HG03565 (cell line): ENCODE data around the gene DGKB.

Experiments used
- ATAC-seq: cut with Tn5 transposase; IDR thresholded peaks from one replicate; pipeline ENCODE4 v1.9.1; 2021; ENCODE audit warnings: mild to moderate bottlenecking, moderate library complexity; ENCODE audit not compliant: unreplicated experiment

Gene DGKB

GRCh38 chr7:14236834-14237233 is 665.7 kb downstream of the DGKB start:
- ATAC-seq = no peak

- ATAC-seq = no peak
Measured at GRCh38 chr7:14235056-14235455, 667.5 kb downstream of the DGKB start.

GRCh38 chr7:14233868-14234369 is 668.6 kb downstream of the DGKB start:
- no peak for ATAC-seq

DNA sequence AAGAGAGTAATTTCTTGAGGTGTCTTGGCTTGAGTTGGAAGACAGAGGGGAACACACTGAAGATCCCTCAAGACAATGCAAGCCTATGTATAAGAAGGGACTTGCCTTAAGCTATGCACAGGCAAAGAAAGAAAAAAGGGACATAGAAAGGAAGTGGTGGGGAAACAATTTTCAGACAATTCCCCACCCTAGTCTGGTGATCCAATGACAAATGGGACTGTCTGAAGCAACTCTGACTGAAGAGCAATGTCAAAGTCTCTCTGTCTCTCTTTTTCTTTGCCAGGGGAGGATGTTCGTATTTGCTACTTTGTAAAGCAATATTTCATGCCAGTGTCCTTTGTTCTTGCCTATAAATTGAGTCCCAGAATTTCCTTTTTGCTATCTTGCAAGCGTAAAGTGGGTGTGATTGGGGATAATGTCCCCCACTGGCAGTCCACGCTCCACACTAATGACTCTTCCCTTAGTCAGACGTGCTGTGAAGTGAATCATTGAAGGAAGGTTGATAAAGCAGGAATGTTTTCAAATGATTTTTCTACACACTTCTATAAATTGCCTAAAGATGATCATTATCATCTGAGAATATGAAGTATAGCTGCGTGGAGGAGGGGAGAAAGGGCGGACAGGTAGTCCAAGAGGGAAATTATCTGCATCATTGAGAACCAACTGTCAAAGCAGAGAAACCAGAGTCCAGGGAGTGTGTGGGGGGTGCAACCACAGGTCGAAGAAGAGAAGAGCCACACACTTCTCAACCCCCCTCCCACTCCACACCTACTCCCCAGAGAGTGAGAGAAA is 669.3 kb downstream of the DGKB start:
- no peak for ATAC-seq

DNA sequence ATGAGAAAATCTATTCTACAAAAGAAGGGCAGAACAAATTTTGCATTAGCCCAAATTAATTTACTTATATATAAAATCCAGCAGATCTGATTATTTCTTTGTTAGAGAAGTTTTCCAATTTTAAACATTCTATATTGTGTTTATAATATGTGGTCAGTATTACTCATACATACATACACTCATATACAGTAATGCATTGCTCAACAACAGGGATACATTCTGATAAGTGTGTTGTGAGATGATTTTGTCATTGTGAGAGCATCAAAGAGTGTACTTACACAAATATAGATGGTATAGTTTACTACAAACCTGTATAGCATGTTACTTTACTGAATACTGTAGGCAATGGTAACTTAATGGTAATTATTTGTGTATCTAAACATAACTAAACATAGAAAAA is 673.5 kb downstream of the DGKB start:
- no peak for ATAC-seq

DNA sequence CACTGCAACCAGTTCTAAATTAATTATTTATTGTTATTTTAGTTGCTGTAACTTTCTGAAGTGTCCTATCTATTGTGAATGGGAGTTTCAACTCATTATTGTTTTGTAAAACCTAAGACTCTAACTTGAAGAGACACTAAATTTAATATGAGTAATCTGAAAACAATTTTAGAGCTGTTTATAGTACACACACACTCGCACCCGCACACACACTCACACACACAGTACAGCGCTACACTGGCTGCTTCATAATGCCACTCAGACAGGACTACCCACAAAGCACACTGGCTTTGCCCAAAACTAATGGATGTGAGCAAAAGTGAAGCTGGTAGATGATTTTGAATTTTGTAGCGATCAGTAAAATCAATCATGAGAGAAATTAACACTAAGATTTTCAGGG is 674.2 kb downstream of the DGKB start:
- ATAC-seq = no peak

DNA sequence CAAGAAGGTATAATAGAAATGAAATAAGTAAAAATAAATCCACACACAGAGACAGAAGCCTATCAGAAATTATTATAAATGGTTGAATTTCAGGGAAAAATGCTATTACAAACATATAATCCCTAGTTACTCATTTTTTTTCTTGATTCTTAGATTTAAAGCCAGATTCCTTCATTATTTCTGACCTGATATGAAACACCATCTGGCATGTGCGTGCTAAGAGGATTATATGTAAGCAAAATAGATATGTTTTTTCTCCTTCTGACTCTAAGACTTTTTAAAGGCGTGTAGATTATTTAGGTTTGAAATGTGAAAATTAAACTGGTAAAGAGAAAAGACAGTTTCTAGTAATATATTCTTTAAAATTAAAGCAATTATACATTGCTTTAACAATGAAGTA is 676.4 kb downstream of the DGKB start:
- ATAC-seq = no peak

DNA sequence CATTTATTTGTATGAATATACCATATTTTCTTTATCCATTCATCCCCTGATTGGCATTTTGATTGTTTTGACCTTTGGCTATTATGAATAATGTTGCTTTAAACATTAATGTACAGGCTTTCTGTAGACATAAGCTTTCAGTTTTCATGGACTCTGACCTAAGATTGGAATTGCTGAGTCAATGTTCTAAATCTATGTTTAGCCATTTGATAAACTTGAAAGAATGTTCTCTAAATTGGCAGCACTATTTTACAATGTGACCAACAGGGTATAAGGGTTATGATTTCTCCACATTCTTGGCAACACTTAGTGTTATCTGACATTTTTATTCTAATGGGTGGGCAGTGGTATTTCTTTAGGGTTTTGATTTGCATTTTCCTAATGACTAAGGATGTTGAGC is 683.4 kb downstream of the DGKB start:
- no peak for ATAC-seq

DNA sequence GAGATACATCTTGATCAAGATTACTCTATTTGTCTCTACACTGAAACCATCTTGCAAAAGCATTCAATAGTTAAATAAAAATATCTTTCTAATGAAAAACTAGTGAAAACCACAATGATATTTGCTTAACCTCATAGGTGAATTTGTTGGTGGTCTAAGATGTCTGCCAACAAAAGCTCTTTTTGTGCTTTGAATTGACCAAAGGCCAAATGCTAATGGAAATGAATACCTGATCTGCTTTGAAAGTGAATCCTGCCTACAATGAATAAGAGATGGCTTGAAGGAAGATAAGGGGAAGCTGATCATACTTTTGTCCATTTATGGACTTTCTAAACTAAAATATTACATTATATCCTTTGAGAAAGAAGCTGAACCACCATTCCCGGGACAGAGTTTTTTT is 684.2 kb downstream of the DGKB start:
- no peak for ATAC-seq

DNA sequence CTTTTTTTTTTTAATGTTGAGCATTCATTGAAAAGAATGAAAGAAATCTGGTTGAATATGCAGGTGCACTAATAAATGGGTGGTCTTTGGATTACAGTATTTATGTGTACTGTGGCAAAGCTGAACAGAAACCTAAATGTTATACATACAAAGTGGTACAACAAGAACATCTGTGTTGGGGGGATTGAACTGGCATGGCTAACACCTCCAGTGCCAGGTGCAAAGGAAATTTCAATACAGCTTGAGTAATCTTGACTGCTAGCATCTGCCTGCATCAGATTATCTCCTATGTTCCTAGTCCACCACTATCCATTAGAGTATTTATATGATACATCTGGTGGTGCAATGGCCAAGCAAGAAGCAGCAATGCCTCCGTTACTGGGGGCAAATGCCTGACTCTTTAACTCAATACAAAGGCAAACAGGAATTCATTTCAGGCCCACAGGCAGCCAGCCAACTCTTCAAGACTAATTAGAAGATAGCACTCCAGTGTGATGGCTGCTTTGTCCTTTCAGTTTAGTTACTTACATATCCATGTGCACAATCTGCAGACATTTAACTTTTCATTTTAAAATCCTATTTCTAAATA is 692.6 kb downstream of the DGKB start:
- ATAC-seq = no peak

DNA sequence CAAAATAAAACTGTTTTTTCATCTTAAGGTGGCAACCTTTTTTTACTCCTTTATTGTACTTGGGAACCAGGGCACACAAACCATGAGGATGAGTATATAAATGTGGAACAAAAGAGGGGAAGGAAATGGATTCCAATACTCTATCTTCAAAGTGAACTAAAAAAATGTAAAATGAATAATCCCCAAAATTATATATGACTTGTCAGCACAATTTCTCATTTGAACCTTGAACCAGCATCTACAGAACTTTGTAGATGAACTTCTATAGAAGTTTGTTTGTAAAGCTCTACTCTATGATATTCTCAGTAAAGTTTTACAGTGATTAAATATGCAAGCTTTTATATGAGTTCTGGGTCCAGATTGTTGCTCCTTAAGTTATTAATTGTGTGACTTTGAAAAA is 694.8 kb downstream of the DGKB start:
- ATAC-seq = no peak

DNA sequence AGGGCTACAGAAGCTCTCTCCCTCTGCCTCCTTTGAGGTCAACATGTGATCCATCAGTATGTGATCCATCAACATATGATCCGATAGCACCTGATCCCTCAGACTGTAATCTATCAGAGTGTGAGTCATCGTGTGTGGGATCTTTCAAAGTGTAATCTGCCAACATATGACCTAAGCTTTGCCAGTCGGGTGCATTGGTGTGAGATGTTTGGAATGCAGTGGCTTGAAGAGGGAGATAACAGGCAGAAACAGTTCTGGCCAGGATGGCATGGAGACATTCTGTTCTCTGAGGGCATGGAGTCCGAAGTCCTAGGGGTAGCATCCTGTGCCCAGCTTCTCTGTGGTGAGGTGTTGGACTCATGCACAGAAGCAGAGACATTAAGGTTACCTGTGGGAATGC is 695.4 kb downstream of the DGKB start:
- ATAC-seq = no peak

DNA sequence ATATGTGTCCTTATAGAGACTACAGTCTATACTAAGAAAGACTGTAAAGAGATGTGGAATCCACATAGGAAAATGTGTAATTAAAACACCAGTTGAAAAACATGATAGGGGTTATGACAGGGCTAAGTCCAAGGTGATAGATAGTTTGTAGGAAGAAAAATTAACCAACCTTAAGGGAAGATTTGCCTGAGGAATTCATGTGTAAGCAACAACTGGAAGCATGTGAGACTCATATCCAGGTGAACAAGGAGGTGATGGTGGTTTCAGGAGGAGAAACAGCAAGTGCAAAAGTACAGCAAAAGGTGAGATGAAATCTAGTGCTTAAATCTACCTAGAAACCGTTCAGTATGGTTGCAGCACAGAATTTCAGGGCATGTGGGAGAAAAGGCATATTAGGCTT is 696.4 kb downstream of the DGKB start:
- no peak for ATAC-seq

DNA sequence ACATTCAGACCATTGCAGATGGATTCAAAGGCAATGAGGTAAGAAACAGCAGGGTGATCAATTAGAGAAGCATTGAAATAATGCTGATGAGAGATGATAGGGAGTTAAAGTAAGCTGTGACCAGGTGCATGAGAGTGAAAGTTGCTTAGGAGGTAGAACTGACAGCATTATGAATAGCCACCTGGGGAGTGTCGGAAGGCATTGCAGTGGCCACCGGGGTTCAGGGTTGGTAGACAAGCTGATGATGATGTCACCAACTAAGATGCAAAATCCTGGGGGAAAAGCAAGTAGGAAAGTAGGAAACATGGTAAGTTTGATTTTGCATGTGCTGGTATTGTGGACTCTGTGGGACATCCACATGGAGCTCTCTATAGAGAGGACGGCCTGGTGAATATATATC is 701.2 kb downstream of the DGKB start:
- no peak for ATAC-seq

DNA sequence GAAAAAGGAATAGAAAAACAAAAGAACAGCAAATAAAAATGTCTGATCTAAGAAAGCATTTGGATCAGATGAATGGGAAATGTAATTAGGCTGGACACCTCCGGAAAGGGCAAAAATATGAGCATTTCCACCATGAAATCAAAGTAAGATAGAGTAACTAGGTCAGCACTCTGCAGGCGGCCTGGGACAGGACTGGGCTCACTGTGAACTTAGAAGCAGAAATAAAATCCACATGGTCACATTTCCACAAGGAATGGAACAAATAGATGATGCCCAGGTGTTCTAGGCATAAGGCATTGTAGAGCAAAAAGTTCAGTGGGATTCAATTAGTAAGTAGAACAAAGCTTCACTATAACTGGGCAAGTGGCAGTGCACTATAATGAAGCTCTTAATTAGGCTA is 703.2 kb downstream of the DGKB start:
- ATAC-seq = no peak

- ATAC-seq = no peak
Measured at GRCh38 chr7:14197280-14197679, 705.3 kb downstream of the DGKB start.

GRCh38 chr7:14196555-14196954 is 706.0 kb downstream of the DGKB start:
- ATAC-seq = no peak

- no peak for ATAC-seq
Measured at GRCh38 chr7:14195871-14196270, 706.7 kb downstream of the DGKB start.

- ATAC-seq = no peak
Measured at GRCh38 chr7:14195079-14195478, 707.5 kb downstream of the DGKB start.

DNA sequence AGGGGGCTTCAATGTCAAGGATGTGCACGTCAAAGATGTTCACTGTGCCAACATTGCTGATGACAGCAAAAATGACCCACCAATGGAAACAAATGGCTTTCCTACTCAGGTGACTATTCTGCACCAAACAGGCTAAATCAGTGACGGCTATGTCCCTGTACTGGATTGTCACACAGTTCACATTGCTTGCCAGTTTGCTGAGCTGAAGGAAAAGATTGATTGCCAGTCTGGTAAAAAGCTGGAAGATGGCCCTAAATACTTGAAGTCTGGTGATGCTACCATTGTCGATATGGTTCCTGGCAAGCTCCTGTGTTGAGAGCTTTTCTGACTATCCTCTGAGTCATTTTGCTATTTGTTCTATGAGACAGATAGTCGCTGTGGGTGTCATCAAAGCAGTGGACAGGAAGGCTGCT is 710.9 kb downstream of the DGKB start:
- ATAC-seq = no peak

DNA sequence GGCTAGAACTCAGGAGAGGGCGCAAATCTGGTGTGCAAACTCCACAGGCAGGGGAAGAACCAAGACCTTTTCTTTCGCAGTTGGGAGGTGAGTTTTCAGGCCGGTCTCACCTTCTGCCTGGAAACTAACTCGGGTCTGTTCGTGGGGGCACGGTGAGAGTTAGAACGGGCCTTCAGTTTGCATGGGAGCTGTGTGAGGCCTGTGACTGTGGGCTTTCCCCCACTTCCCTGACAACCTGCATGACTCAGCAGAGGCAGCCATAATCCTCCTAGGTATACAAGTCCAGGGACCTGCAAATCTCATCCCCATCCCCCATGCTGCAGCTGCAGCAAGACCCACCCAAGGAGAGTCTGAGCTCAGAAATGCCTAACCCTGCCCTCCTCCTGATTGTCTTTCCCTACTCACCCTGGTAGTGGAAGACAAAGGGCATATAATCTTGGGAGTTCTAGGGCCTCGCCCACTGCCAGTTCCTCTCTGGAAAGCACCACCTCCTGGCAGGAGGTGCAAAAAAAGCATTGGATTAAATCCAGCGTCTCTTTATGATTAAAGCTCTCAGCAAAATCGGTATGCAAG is 718.2 kb downstream of the DGKB start:
- ATAC-seq = no peak

DNA sequence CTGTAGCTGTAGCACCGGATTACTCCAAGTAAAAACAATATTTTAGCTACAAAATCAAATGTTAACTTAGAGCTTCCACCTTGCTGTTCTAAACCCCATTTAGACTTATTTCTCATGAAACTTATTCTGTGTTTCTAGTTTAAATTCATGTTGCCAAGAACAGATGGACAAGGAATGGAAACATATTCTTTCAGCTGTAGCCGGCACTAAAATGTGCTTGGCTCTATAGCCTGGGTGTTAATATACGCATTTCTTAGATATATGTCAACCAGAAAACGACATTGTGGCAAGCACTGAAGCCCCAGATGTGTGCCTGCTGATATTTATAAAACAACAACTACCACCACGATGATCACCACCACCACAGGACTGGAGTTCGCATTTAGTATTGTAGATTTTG is 722.8 kb downstream of the DGKB start:
- ATAC-seq = no peak
